GM10248 (cell line): ENCODE results near the gene TAGLN2.

Experiments
- CTCF ChIA-PET: fragments of 300-600 bp; sonication (Branson Sonifier 250); formaldehyde crosslinking; extraction: SDS; loops from one replicate; lab custom pipeline; 2021; ENCODE audit warnings: antibody characterized with exemption; lab: Yijun Ruan, JAX
- POLR2A ChIA-PET: fragments of 350-650 bp; sonication (Branson Sonifier 250); formaldehyde crosslinking; extraction: SDS; loops from one replicate; lab custom pipeline; 2020; ENCODE audit warnings: antibody characterized with exemption; lab: Yijun Ruan, JAX
- DNase-seq: peaks from one replicate; pipeline ENCODE4 v3.0.0; 2012; ENCODE audit errors: extremely low spot score
- TF ChIP-seq, protein P1 (sequence below): IDR thresholded peaks from 2 replicates; pipeline ENCODE4 v1.5.1; 2012; ENCODE audit warnings: mild to moderate bottlenecking, low read depth; ENCODE audit errors: extremely low read depth, missing control alignments, control extremely low read depth

TAGLN2 gene

DNA sequence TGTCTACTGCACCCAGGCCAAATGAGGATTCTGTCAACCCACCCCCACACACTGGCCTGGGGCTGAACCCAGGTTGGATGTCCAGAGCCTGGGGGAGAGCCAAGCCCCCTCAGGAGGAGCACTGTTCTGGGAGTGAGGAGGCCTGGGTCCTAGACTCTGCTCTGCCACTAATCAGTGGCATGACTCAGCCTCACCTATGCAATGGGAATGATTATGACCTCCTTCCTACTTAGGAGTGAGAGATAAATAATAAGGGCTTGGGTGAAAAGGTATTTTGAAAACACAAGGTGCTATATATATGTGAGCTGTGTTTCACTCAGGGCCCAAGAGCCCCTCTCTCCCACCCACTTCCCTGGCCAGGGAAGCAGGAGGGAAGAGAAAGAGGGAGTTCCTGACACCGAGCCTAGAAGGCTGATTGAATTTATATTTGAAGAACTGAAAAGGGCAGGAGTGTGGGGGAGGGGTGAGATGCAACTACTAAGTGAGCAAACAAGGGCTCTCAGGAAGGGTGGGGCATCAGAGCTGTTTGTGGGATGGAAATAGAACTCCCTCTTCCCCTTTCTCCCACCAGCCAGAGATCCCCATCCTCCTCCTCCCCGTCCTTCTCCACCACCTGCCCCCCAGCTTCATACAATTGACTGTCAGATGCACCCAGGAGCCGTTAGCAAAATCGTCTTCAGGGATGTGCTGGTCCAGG, 11.9 kb upstream of the TAGLN2 start:
- peak; percentile 45 for DNase-seq
- TF ChIP-seq, protein P1, sequence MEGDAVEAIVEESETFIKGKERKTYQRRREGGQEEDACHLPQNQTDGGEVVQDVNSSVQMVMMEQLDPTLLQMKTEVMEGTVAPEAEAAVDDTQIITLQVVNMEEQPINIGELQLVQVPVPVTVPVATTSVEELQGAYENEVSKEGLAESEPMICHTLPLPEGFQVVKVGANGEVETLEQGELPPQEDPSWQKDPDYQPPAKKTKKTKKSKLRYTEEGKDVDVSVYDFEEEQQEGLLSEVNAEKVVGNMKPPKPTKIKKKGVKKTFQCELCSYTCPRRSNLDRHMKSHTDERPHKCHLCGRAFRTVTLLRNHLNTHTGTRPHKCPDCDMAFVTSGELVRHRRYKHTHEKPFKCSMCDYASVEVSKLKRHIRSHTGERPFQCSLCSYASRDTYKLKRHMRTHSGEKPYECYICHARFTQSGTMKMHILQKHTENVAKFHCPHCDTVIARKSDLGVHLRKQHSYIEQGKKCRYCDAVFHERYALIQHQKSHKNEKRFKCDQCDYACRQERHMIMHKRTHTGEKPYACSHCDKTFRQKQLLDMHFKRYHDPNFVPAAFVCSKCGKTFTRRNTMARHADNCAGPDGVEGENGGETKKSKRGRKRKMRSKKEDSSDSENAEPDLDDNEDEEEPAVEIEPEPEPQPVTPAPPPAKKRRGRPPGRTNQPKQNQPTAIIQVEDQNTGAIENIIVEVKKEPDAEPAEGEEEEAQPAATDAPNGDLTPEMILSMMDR, result no peak
- CTCF ChIA-PET, result interaction anchor here (1.0 to 13.3 kb wide), 12 partner anchors 10 to 149 kb away, joined by 3 to 232 read pairs (median 7); partner anchors contain the start of genes SLAMF9 and TAGLN2
- POLR2A ChIA-PET, result no interaction called here

DNA sequence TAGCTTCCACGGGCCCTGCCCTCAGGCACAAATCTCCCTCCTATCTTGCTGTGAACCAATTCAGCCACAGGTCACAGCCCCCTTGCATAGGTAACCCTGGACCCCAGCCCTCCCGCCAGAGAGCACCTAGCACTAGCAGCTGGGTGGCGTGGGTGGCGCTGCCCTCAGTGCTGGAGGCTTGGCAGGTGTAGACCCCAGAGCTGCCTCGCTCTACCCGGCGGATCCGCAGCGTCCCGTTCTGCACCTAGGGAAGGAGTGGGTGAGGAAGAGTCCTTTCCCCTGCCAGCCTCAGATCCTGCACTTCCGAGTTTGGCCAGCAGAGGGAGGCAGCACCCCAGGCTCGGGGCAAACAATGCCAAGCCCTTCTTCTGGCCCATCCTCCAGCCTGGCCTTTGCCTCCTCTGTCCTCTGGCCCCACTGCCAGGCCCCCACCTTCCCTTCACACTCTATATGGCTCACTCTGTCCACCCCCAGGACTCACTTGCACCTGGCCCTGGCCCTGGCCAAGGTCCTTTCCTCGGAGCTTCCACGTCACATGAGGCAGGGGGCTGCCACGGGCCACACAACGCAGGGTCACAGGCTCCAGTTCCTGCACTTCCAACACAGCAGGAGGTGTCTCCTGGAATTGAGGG, 11.1 kb upstream of the TAGLN2 start:
- TF ChIP-seq, protein P1, result peak; percentile 98
- CTCF ChIA-PET, result interaction anchor here (0.7 to 13.3 kb wide), 18 partner anchors 9 to 150 kb away, joined by 3 to 232 read pairs (median 4); partner anchors contain the start of genes SLAMF9 and TAGLN2
- peak; percentile 87 for DNase-seq
- POLR2A ChIA-PET, result no interaction called here

DNA sequence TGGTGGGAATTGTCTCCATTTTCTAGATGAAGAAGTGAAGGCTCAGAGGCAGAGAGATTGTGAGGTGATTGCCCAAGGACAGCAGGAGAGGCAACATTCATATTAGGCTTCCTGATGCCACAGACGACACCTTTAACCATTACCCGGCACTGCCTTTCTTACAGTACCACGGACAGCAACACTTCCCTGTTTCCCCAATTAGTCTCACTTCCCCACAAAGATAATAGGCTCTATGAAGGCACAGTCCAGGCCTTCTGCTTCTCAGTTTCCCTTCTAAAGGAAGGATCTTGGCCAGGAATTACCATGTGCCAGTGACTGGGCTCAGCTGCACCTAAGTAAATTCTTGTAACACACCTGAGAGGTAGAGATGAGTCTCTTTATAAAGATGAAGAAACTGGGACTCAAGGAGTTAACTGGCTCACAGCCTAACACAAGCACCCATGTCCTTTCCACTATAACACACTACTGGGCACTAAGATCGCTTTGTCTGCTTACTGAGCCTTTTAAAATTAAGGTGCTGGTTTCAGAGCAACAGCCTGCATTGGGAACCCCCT, 10.5 kb upstream of the TAGLN2 start:
- DNase-seq, result no peak
- ChIA-PET POLR2A (no interaction called here), CTCF (interaction anchor here (0.7 to 13.3 kb wide), 18 partner anchors 8 to 143 kb away, joined by 3 to 232 read pairs (median 4); partner anchors contain the start of genes SLAMF9 and TAGLN2)
- TF ChIP-seq, protein P1, result no peak

DNA sequence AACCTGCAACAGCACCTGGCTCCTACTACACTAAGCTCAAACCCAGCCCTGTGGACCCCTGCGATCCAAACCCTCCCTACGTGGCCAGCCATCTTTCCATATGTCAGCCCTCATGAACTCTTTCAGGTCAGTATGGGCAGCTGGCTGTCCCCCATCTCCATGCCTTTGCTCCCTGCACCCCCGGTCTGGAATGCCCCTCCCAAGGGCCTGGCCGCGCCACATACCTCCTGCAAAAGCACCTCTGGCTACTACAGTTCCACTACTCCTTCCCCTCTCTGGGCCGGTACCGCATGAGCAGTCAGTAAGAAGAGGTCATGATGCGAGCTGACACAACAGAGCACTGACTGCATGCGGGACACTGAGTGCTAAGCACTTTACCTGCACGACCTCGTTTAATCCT, 10.0 kb upstream of the TAGLN2 start:
- CTCF ChIA-PET, result interaction anchor here (0.7 to 13.3 kb wide), 12 partner anchors 8 to 144 kb away, joined by 3 to 232 read pairs (median 4); partner anchors contain the start of gene TAGLN2
- TF ChIP-seq, protein P1, result no peak
- POLR2A ChIA-PET, result interaction anchor here (1.3 kb wide), 1 partner anchor 10 kb away, joined by 3 read pairs; the partner anchor contains the start of gene TAGLN2
- DNase-seq, result no peak

DNA sequence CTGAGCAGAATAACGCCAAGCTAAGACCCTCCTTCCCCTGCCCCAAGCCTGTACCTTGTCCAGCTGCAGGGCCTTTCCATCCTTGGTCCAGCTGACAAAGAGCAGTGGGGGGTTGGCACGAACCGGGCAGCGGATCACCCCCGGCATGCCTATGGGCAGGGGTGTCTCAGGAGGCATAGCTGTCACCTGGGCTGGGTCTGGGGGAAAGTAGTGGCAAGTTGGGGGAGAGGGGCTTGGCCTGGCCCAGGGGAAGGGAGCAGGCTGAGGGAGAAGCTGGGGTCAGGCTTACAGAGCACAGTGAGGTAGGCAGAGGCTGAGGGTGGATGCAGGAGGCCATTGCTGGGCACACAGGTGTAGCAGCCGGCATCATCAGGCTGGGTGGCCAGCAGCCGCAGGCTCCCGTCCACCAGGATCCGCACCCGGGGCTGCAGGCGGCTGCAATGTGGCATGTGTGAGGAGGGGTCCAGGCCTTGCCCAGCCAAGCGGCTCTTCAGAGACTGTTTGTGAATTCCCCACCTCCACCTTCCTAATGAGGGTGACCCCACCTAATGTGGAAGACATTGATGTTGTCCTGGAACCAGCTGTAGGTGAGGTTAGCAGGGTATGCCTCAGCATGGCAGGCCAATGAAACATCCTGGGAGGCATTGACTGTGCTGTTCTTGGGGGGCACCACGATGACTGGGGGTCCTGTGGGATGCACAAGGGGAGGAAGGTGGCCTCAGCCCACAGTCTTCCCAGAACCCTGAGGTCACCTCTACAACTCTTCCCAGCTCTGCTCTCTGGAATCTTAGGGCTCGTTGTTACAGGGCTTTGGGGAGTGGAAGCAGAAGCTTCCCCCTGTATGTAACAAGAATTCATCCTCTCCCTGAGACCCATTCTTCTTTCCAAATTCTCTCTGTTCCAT, 9.1 kb upstream of the TAGLN2 start:
- POLR2A ChIA-PET, result interaction anchor here (1.3 kb wide), 1 partner anchor 9 kb away, joined by 3 read pairs; the partner anchor contains the start of gene TAGLN2
- CTCF ChIA-PET, result interaction anchor here (1.2 to 13.3 kb wide), 9 partner anchors 7 to 135 kb away, joined by 3 to 232 read pairs (median 7); partner anchors contain the start of gene TAGLN2
- TF ChIP-seq, protein P1, result no peak
- DNase-seq, result no peak
